HEK293 (cell line): ENCODE measurements around the gene ARMC3.

Source experiments
- CTCF ChIA-PET: fragments of 350-600 bp; formaldehyde crosslinking; extraction: SDS; loops from one replicate; lab custom pipeline; 2021; ENCODE audit warnings: antibody characterized with exemption; lab: Yijun Ruan, JAX
- POLR2A ChIA-PET: fragments of 300-600 bp; formaldehyde crosslinking; extraction: SDS; loops from one replicate; lab custom pipeline; 2020; ENCODE audit warnings: antibody characterized with exemption, inconsistent platforms; lab: Yijun Ruan, JAX
- H3K27ac ChIP-seq: fragments of 200-500 bp; sonication (Bioruptor generic); 2 replicates; pipeline ENCODE4 v1.5.1; 2014; ENCODE audit warnings: low read depth, low read length, control low read depth, inconsistent platforms; ENCODE audit errors: extremely low read depth
- H3K36me3 ChIP-seq, 2 experiments: fragments of 200-500 bp in 1 of 2; sonication (Bioruptor generic) in 1 of 2; 1 replicate in 1 of 2; 2 replicates in 1 of 2; pipeline ENCODE4 v1.5.1; 2014 to 2017; ENCODE audit warnings: inconsistent platforms in 2 of 2, low read length in 2 of 2; ENCODE audit not compliant: control insufficient read depth in 2 of 2, insufficient read depth in 1 of 2
- H3K4me1 ChIP-seq: fragments of 200-500 bp; sonication (Bioruptor generic); 2 replicates; pipeline ENCODE4 v1.5.1; 2014; ENCODE audit warnings: mild to moderate bottlenecking, low read length, inconsistent platforms; ENCODE audit not compliant: control insufficient read depth, insufficient read depth
- H3K4me3 ChIP-seq: 2 replicates; pipeline ENCODE4 v1.5.1; 2011; ENCODE audit warnings: low read depth, mild to moderate bottlenecking, control low read depth, low read length, moderate library complexity
- H3K9me3 ChIP-seq: fragments of 200-500 bp; sonication (Bioruptor generic); 2 replicates; pipeline ENCODE4 v1.5.1; 2014; ENCODE audit warnings: low read depth, low read length, inconsistent platforms; ENCODE audit not compliant: control insufficient read depth, insufficient read depth
- EGR2 ChIP-seq: fragments of 450-650 bp; formaldehyde crosslinking; IDR thresholded peaks from 2 replicates; pipeline ENCODE4 v1.5.1; 2016; ENCODE audit warnings: low read depth, missing biosample characterization, missing genetic modification characterization
- GLI2 ChIP-seq: fragments of 450-650 bp; formaldehyde crosslinking; IDR thresholded peaks from 2 replicates; pipeline ENCODE4; 2017; ENCODE audit warnings: missing biosample characterization, missing genetic modification characterization, low read depth, borderline replicate concordance
- PRDM1 ChIP-seq: fragments of 450-650 bp; formaldehyde crosslinking; IDR thresholded peaks from 2 replicates; pipeline ENCODE4; 2016; ENCODE audit warnings: missing biosample characterization, missing genetic modification characterization
- YY2 ChIP-seq: fragments of 450-650 bp; formaldehyde crosslinking; IDR thresholded peaks from 2 replicates; pipeline ENCODE4 v1.5.1; 2016; ENCODE audit warnings: missing biosample characterization, missing genetic modification characterization
- ZEB2 ChIP-seq: fragments of 450-650 bp; formaldehyde crosslinking; IDR thresholded peaks from 2 replicates; pipeline ENCODE4 v1.5.1; 2016; ENCODE audit warnings: missing biosample characterization, missing genetic modification characterization
- ZFP3 ChIP-seq: fragments of 450-650 bp; formaldehyde crosslinking; IDR thresholded peaks from 2 replicates; pipeline ENCODE4 v1.5.1; 2016; ENCODE audit warnings: low read depth, missing biosample characterization, missing genetic modification characterization
- ZNF114 ChIP-seq: fragments of 450-650 bp; formaldehyde crosslinking; IDR thresholded peaks from 2 replicates; pipeline ENCODE4 v1.5.0; 2017; ENCODE audit warnings: missing biosample characterization, missing genetic modification characterization
- ZNF211 ChIP-seq: fragments of 450-650 bp; formaldehyde crosslinking; IDR thresholded peaks from 2 replicates; pipeline ENCODE4 v1.5.1; 2016; ENCODE audit warnings: low read depth, missing biosample characterization, missing genetic modification characterization
- ZNF248 ChIP-seq: fragments of 450-650 bp; formaldehyde crosslinking; IDR thresholded peaks from 2 replicates; pipeline ENCODE4 v1.5.1; 2017; ENCODE audit warnings: missing biosample characterization, missing genetic modification characterization
- ZNF335 ChIP-seq: fragments of 450-650 bp; formaldehyde crosslinking; conservative IDR thresholded peaks from 2 replicates; pipeline ENCODE4 v1.5.1; 2016; ENCODE audit warnings: missing biosample characterization, missing genetic modification characterization
- ZNF544 ChIP-seq: fragments of 450-650 bp; formaldehyde crosslinking; IDR thresholded peaks from 2 replicates; pipeline ENCODE4 v1.5.0; 2017; ENCODE audit warnings: missing biosample characterization, missing genetic modification characterization
- ZNF654 ChIP-seq: fragments of 450-650 bp; formaldehyde crosslinking; IDR thresholded peaks from 2 replicates; pipeline ENCODE4 v1.5.1; 2016; ENCODE audit warnings: low read depth, missing biosample characterization, missing genetic modification characterization
- ZNF660 ChIP-seq: fragments of 450-650 bp; IDR thresholded peaks from 2 replicates; pipeline ENCODE4 v1.5.1; 2018; ENCODE audit warnings: missing biosample characterization, mild to moderate bottlenecking, missing genetic modification characterization
- ZNF670 ChIP-seq: fragments of 450-650 bp; formaldehyde crosslinking; IDR thresholded peaks from 2 replicates; pipeline ENCODE4 v1.5.1; 2016; ENCODE audit warnings: missing biosample characterization, missing genetic modification characterization, low read depth
- ZNF677 ChIP-seq: fragments of 450-650 bp; IDR thresholded peaks from 2 replicates; pipeline ENCODE4 v1.5.0; 2018; ENCODE audit warnings: missing biosample characterization, mild to moderate bottlenecking, missing genetic modification characterization, moderate library complexity
- TF ChIP-seq, protein P1 (sequence below): fragments of 450-650 bp; formaldehyde crosslinking; IDR thresholded peaks from 2 replicates; pipeline ENCODE4 v1.5.1; 2016; ENCODE audit warnings: missing biosample characterization, missing genetic modification characterization
- TF ChIP-seq, protein P2 (sequence below): fragments of 450-650 bp; formaldehyde crosslinking; IDR thresholded peaks from 2 replicates; pipeline ENCODE4 v1.5.1; 2016; ENCODE audit warnings: missing biosample characterization, missing genetic modification characterization
- TF ChIP-seq, protein P3 (sequence below): fragments of 450-650 bp; formaldehyde crosslinking; IDR thresholded peaks from 2 replicates; pipeline ENCODE4 v1.5.1; 2016; ENCODE audit warnings: missing biosample characterization, missing genetic modification characterization
- TF ChIP-seq, protein P4 (sequence below): fragments of 450-650 bp; formaldehyde crosslinking; IDR thresholded peaks from 2 replicates; pipeline ENCODE4 v1.5.1; 2016; ENCODE audit warnings: missing biosample characterization, missing genetic modification characterization, low read depth
- TF ChIP-seq, protein P5 (sequence below): fragments of 450-650 bp; formaldehyde crosslinking; IDR thresholded peaks from 2 replicates; pipeline ENCODE4 v1.5.1; 2017; ENCODE audit warnings: missing biosample characterization, mild to moderate bottlenecking, missing genetic modification characterization, moderate library complexity

ARMC3 gene

DNA sequence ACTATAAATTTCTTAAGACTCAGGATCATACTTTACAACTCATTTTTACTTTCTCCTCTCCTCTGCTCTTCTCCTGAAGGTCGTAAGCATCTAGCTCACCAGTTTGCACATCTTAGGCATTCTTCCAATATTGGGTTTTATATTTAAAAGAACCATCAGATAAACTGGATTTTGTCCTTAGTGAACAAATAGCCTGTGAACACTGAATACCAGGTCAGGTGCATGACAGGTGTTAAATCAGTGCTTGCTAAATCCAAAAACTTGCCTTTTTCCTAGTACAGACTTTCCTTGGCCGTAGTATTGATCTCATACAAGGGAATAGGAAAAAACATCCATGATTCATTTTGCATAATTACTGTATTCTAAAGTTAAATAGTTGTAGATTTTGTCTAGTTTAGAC, 53.0 kb downstream of the ARMC3 start (continued):
- TF ChIP-seq, protein P1, sequence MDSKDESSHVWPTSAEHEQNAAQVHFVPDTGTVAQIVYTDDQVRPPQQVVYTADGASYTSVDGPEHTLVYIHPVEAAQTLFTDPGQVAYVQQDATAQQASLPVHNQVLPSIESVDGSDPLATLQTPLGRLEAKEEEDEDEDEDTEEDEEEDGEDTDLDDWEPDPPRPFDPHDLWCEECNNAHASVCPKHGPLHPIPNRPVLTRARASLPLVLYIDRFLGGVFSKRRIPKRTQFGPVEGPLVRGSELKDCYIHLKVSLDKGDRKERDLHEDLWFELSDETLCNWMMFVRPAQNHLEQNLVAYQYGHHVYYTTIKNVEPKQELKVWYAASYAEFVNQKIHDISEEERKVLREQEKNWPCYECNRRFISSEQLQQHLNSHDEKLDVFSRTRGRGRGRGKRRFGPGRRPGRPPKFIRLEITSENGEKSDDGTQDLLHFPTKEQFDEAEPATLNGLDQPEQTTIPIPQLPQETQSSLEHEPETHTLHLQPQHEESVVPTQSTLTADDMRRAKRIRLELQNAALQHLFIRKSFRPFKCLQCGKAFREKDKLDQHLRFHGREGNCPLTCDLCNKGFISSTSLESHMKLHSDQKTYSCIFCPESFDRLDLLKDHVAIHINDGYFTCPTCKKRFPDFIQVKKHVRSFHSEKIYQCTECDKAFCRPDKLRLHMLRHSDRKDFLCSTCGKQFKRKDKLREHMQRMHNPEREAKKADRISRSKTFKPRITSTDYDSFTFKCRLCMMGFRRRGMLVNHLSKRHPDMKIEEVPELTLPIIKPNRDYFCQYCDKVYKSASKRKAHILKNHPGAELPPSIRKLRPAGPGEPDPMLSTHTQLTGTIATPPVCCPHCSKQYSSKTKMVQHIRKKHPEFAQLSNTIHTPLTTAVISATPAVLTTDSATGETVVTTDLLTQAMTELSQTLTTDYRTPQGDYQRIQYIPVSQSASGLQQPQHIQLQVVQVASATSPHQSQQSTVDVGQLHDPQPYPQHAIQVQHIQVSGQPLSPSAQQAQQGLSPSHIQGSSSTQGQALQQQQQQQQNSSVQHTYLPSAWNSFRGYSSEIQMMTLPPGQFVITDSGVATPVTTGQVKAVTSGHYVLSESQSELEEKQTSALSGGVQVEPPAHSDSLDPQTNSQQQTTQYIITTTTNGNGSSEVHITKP (tag by site-specific recombination), result no peak
- TF ChIP-seq, protein P2, sequence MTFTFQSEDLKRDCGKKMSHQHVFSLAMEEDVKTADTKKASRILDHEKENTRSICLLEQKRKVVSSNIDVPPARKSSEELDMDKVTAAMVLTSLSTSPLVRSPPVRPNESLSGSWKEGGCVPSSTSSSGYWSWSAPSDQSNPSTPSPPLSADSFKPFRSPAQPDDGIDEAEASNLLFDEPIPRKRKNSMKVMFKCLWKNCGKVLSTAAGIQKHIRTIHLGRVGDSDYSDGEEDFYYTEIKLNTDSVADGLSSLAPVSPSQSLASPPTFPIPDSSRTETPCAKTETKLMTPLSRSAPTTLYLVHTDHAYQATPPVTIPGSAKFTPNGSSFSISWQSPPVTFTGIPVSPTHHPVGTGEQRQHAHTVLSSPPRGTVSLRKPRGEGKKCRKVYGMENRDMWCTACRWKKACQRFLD (tag by site-specific recombination), result no peak
- TF ChIP-seq, protein P3, sequence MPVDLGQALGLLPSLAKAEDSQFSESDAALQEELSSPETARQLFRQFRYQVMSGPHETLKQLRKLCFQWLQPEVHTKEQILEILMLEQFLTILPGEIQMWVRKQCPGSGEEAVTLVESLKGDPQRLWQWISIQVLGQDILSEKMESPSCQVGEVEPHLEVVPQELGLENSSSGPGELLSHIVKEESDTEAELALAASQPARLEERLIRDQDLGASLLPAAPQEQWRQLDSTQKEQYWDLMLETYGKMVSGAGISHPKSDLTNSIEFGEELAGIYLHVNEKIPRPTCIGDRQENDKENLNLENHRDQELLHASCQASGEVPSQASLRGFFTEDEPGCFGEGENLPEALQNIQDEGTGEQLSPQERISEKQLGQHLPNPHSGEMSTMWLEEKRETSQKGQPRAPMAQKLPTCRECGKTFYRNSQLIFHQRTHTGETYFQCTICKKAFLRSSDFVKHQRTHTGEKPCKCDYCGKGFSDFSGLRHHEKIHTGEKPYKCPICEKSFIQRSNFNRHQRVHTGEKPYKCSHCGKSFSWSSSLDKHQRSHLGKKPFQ, result no peak

DNA sequence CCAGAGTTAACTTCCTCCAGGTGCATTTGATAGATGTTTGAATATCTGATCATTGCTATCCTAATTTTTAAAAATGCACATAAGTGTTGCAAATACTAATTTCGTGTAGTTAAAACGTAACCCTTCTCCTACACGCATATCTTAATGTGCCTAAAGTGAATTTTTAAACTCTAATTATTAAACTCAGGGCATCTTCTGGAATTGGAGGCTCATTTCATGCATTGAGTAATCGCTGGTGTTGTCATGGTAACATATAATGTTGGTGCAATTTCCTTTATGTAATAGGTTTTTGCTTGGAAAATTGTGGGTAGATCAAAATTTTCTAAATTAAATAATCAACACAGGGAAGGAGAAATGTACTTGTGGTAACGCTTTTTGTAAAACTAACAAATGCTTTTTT, 56.2 kb downstream of the ARMC3 start:
- Histone ChIP-seq H3K4me3 (no peak overlapping the region), H3K9me3 (no peaks in the 10 kb centered on the region), H3K36me3 (no peaks in the 10 kb centered on the region), H3K4me1 (no peaks in the 10 kb centered on the region; the same call in 1 of the 2 replicates), H3K27ac (no peak overlapping the region)
- no peak for TF ChIP-seq EGR2 (tag by site-specific recombination)
- TF ChIP-seq ZNF677, result no peak
- TF ChIP-seq, protein P4, sequence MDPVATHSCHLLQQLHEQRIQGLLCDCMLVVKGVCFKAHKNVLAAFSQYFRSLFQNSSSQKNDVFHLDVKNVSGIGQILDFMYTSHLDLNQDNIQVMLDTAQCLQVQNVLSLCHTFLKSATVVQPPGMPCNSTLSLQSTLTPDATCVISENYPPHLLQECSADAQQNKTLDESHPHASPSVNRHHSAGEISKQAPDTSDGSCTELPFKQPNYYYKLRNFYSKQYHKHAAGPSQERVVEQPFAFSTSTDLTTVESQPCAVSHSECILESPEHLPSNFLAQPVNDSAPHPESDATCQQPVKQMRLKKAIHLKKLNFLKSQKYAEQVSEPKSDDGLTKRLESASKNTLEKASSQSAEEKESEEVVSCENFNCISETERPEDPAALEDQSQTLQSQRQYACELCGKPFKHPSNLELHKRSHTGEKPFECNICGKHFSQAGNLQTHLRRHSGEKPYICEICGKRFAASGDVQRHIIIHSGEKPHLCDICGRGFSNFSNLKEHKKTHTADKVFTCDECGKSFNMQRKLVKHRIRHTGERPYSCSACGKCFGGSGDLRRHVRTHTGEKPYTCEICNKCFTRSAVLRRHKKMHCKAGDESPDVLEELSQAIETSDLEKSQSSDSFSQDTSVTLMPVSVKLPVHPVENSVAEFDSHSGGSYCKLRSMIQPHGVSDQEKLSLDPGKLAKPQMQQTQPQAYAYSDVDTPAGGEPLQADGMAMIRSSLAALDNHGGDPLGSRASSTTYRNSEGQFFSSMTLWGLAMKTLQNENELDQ (tag by site-specific recombination), result no peak
- TF ChIP-seq ZNF670 (tag by site-specific recombination), result no peak
- TF ChIP-seq ZFP3 (tag by site-specific recombination), result no peak
- no peak for TF ChIP-seq ZNF248
- ChIA-PET POLR2A (no interaction called here), CTCF (no interaction called here)

DNA sequence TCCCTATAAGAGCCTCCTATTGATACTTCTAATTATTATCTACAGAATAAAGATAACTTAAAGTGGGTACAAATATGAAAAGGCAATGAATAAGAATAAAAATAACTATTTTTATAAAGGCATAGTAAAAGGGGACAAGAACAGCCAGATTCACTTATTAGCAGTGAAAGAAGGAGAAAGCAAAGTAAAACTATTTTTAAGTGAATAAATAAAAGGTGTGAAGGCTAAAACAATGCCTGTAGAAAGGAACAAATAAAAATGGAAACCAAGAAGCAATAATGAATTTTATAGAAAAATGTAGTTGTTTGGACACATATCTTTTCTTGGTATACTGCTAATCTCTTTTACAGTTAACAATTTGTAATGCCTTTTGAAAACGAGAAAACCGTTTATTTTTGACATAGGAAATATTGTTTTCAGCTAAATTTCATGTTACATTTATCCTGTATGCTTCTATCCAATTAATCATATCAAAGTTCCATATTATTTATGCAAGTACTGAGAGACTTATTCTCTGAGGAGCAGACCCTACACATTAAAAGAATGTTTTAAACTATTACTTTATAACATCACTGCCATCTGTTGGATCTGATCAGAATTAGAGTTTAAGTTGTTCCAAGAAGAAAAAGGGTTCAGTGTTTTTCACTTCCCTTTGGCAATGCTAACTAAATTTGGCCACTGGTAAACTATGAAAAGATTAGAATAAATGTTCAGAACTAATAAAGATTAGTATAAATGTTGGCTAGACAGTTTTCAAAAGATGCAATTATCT, 59.1 kb downstream of the ARMC3 start:
- POLR2A ChIA-PET, result no interaction called here
- Histone ChIP-seq H3K9me3 (no peaks in the 10 kb centered on the region), H3K27ac (no peak overlapping the region), H3K36me3 (no peaks in the 10 kb centered on the region), H3K4me3 (no peak overlapping the region), H3K4me1 (no peaks in the 10 kb centered on the region)
- CTCF ChIA-PET, result interaction anchor here (0.6 to 4.2 kb wide), 8 partner anchors 11 to 1003 kb away, joined by 3 to 23 read pairs (median 3); no protein-coding TSS in a partner anchor
- TF ChIP-seq ZNF211, result no peak
- TF ChIP-seq ZNF335 (tag by site-specific recombination), result 0 out of 2 replicates have a peak, but pooled peaks have one; percentile 18
- TF ChIP-seq GLI2 (tag by site-specific recombination), result no peak
- peak; percentile 72 for TF ChIP-seq ZNF654 (tag by site-specific recombination)
- TF ChIP-seq, protein P5, sequence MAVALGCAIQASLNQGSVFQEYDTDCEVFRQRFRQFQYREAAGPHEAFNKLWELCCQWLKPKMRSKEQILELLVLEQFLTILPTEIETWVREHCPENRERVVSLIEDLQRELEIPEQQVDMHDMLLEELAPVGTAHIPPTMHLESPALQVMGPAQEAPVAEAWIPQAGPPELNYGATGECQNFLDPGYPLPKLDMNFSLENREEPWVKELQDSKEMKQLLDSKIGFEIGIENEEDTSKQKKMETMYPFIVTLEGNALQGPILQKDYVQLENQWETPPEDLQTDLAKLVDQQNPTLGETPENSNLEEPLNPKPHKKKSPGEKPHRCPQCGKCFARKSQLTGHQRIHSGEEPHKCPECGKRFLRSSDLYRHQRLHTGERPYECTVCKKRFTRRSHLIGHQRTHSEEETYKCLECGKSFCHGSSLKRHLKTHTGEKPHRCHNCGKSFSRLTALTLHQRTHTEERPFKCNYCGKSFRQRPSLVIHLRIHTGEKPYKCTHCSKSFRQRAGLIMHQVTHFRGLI (tag by site-specific recombination), result 0 out of 2 replicates have a peak, but pooled peaks have one; percentile 11
- TF ChIP-seq ZNF544 (tag by site-specific recombination), result no peak
- TF ChIP-seq ZNF660 (tag by site-specific recombination), result peak; percentile 31; the same call in 1 of the 2 replicates
- TF ChIP-seq YY2 (tag by site-specific recombination), result no peak
- no peak for TF ChIP-seq ZNF114 (tag by site-specific recombination)
- no peak for TF ChIP-seq ZEB2 (tag by site-specific recombination)
- peak; percentile 94 for TF ChIP-seq PRDM1 (tag by site-specific recombination)
